ENCODE results near the gene CNTN4.

Gene CNTN4

GRCh38 chr3:2706836-2707210, 608.2 kb downstream of the CNTN4 start:
- no peak for DNase-seq (ENCODE audit: low read depth in 1 of 2, low spot score in 1 of 2)
- no peak overlapping the region for H3K27ac ChIP-seq (replicated peaks)
- no peaks in the 10 kb centered on the region for H3K27me3 ChIP-seq (ENCODE audit: insufficient read depth, poor library complexity, severe bottlenecking)
- H3K4me3 ChIP-seq (replicated peaks; ENCODE audit: insufficient read depth, low read length) = no peak overlapping the region
- TF ChIP-seq GABPA (IDR thresholded peaks at IDR 0.05; ENCODE audit: low read depth) (no peak), CTCF (IDR thresholded peaks at IDR 0.05; ENCODE audit: insufficient read depth, low read length) (no peak), SPI1 (IDR thresholded peaks at IDR 0.05; ENCODE audit: borderline replicate concordance, low read depth) (no peak), REST (IDR thresholded peaks at IDR 0.05; ENCODE audit: insufficient replicate concordance, low read depth) (no peak), POLR2AphosphoS5 (IDR thresholded peaks at IDR 0.05; ENCODE audit: low read depth) (no peak)

GRCh38 chr3:2711081-2711480, 612.4 kb downstream of the CNTN4 start:
- H3K27me3 ChIP-seq (ENCODE audit: insufficient read depth, poor library complexity, severe bottlenecking) = no peaks in the 10 kb centered on the region
- DNase-seq (ENCODE audit: low read depth in 1 of 2, low spot score in 1 of 2) = no peak
- TF ChIP-seq GABPA (IDR thresholded peaks at IDR 0.05; ENCODE audit: low read depth) = no peak
- no peak for TF ChIP-seq REST (IDR thresholded peaks at IDR 0.05; ENCODE audit: insufficient replicate concordance, low read depth)
- TF ChIP-seq POLR2AphosphoS5 (IDR thresholded peaks at IDR 0.05; ENCODE audit: low read depth) = no peak
- TF ChIP-seq CTCF (IDR thresholded peaks at IDR 0.05; ENCODE audit: insufficient read depth, low read length) = no peak
- TF ChIP-seq SPI1 (IDR thresholded peaks at IDR 0.05; ENCODE audit: borderline replicate concordance, low read depth) = no peak

GRCh38 chr3:2713923-2714322, 615.3 kb downstream of the CNTN4 start:
- no peak overlapping the region for H3K27ac ChIP-seq (replicated peaks)
- TF ChIP-seq CTCF (IDR thresholded peaks at IDR 0.05; ENCODE audit: insufficient read depth, low read length) = no peak
- no peak for TF ChIP-seq GABPA (IDR thresholded peaks at IDR 0.05; ENCODE audit: low read depth)
- no peak overlapping the region for H3K4me3 ChIP-seq (replicated peaks; ENCODE audit: insufficient read depth, low read length)
- DNase-seq (ENCODE audit: low read depth in 1 of 2, low spot score in 1 of 2) = no peak
- no peaks in the 10 kb centered on the region for H3K27me3 ChIP-seq (ENCODE audit: insufficient read depth, poor library complexity, severe bottlenecking)

More at GRCh38 chr3:2711081-2711480, 612.4 kb downstream of the CNTN4 start:
- Histone ChIP-seq H3K27ac (replicated peaks) (no peak overlapping the region), H3K4me3 (replicated peaks; ENCODE audit: insufficient read depth, low read length) (no peak overlapping the region)

- no peak overlapping the region for H3K27ac ChIP-seq (replicated peaks)
- no peaks in the 10 kb centered on the region for H3K27me3 ChIP-seq (ENCODE audit: insufficient read depth, poor library complexity, severe bottlenecking)
- peak in 1 of 2 experiments; percentile 17 for DNase-seq (ENCODE audit: low read depth in 1 of 2, low spot score in 1 of 2)
- no peak overlapping the region for H3K4me3 ChIP-seq (replicated peaks; ENCODE audit: insufficient read depth, low read length)
- TF ChIP-seq REST (IDR thresholded peaks at IDR 0.05; ENCODE audit: insufficient replicate concordance, low read depth) (no peak), POLR2AphosphoS5 (IDR thresholded peaks at IDR 0.05; ENCODE audit: low read depth) (no peak), GABPA (IDR thresholded peaks at IDR 0.05; ENCODE audit: low read depth) (no peak), SPI1 (IDR thresholded peaks at IDR 0.05; ENCODE audit: borderline replicate concordance, low read depth) (no peak), CTCF (IDR thresholded peaks at IDR 0.05; ENCODE audit: insufficient read depth, low read length) (no peak)
Measured at GRCh38 chr3:2714834-2715233, 616.2 kb downstream of the CNTN4 start.
